ENCODE measurements around the gene COL4A3.

DNA sequence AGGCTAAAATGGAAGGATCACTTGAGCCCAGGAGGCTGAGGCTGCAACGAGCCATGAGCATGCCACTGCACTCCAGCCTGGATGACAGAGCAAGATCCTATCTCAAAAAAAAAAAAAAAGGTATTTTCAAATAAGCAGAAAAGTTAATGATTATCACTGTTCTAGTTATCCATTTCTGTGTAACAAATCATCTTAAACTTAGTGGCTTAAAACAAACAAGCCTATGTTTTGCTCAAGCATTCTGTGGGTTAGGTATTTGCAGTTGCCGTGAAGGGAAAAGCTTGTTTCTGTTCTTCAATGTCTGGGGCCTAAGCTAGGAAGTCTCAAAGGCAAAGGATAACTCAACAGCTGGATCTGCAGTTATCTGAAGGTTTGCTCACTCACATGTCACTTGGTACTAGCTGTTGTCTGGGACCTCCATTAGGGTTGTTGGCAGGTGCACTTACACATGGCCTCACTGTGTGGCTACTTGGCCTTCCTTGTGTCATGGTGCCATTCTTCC lies 174.7 kb downstream of the COL4A3 start:
- TF ChIP-seq, protein P1, sequence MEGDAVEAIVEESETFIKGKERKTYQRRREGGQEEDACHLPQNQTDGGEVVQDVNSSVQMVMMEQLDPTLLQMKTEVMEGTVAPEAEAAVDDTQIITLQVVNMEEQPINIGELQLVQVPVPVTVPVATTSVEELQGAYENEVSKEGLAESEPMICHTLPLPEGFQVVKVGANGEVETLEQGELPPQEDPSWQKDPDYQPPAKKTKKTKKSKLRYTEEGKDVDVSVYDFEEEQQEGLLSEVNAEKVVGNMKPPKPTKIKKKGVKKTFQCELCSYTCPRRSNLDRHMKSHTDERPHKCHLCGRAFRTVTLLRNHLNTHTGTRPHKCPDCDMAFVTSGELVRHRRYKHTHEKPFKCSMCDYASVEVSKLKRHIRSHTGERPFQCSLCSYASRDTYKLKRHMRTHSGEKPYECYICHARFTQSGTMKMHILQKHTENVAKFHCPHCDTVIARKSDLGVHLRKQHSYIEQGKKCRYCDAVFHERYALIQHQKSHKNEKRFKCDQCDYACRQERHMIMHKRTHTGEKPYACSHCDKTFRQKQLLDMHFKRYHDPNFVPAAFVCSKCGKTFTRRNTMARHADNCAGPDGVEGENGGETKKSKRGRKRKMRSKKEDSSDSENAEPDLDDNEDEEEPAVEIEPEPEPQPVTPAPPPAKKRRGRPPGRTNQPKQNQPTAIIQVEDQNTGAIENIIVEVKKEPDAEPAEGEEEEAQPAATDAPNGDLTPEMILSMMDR (IDR thresholded peaks at IDR 0.05) = no peak
- TF ChIP-seq POLR2A (IDR thresholded peaks at IDR 0.05) = no peak
